Lower leg skin (tissue), 4 donors: ENCODE results near the gene GPC6. TPM values are rescaled to one million over a fixed set of nuclear protein-coding genes. Genes with fewer than 3 reads are reported as not detected.
"Not testable (repeated sequence)": the region's sequence is repeated elsewhere in the genome, so short reads cannot be mapped to it uniquely, and the experiment has no call there.

Experiments used
- DNase-seq, 2 donors: peaks; one replicate each; pipeline ENCODE4 v3.0.0-alpha.2; 2019; ENCODE audit warnings: low spot score in 2 of 2
- H3K4me3 ChIP-seq: fragments of 200-600 bp; sonication (generic); 2 replicates; pipeline ENCODE4 v1.5.1; 2017; ENCODE audit warnings: mild to moderate bottlenecking, low read depth; ENCODE audit not compliant: poor library complexity, severe bottlenecking
- CTCF ChIP-seq, 3 donors: fragments of 450-650 bp; IDR thresholded peaks; one replicate each; pipeline ENCODE4 v1.5.1; 2016; ENCODE audit warnings: antibody characterized with exemption in 3 of 3, mild to moderate bottlenecking in 3 of 3, moderate library complexity in 2 of 3
- POLR2A ChIP-seq, 2 donors: fragments of 450-650 bp; IDR thresholded peaks; one replicate each; pipeline ENCODE4 v1.6.1; 2016 to 2017; ENCODE audit warnings: antibody characterized with exemption in 2 of 2, mild to moderate bottlenecking in 1 of 2, moderate library complexity in 1 of 2
- WGBS, 2 donors: methylation state at CpG; one replicate each; pipeline ENCODE4 v1.1.5; 2018; 5-methylcytosine and 5-hydroxymethylcytosine counted together
- intact Hi-C: fragments of 100-400 bp; cut with DNase I; formaldehyde crosslinking; loops from one replicate; pipeline ENCODE4 v1.15.0; 2023; ENCODE audit warnings: low total_unique reads
- total RNA-seq, 4 donors: library from RNA; depleted of rRNA; stranded (reverse); fragments of >200 nt; gene quantifications; one replicate each; pipeline ENCODE4 v1.1.0, GENCODE V29; 2016

The GPC6 gene
- total RNA-seq, 4 donors from 2014 or later, result 1.4 to 5.2 (median 2.5) TPM

- TF ChIP-seq POLR2A (IDR thresholded peaks at IDR 0.05) (no peak), CTCF (IDR thresholded peaks at IDR 0.05) (no peak)
- 93 to 95% methylated on average over 5 of the region's 5 CpGs for WGBS, 2 donors
- no peak for DNase-seq
- no peak overlapping the region for H3K4me3 ChIP-seq
- intact Hi-C loops, result no loop called here
Observed at GRCh38 chr13:93307651-93308050, 81.0 kb downstream of the GPC6 start.

- TF ChIP-seq POLR2A (IDR thresholded peaks at IDR 0.05) (no peak), CTCF (IDR thresholded peaks at IDR 0.05) (no peak)
- 55 to 61% methylated on average over 7 of the region's 7 CpGs for whole genome bisulfite sequencing, 2 donors
- no peak overlapping the region for H3K4me3 ChIP-seq
- intact Hi-C loops, result no loop called here
- DNase-seq, result no peak
Observed at GRCh38 chr13:93309886-93310523, 83.4 kb downstream of the GPC6 start.

- H3K4me3 ChIP-seq, result no peak overlapping the region
- no peak for DNase-seq
- 77 to 82% methylated on average over 3 of the region's 3 CpGs for WGBS, 2 donors
- intact Hi-C loops, result no loop called here
- TF ChIP-seq POLR2A (IDR thresholded peaks at IDR 0.05) (no peak), CTCF (IDR thresholded peaks at IDR 0.05) (no peak)
Observed at GRCh38 chr13:93316841-93317240, 90.2 kb downstream of the GPC6 start.

GRCh38 chr13:93318534-93319254 is 92.1 kb downstream of the GPC6 start:
- WGBS, 2 donors, result 70 to 73% methylated on average over 4 of the region's 4 CpGs
- intact Hi-C loops, result no loop called here
- no peak overlapping the region for H3K4me3 ChIP-seq
- DNase-seq, result no peak
- no peak for TF ChIP-seq POLR2A (IDR thresholded peaks at IDR 0.05)
- TF ChIP-seq CTCF (IDR thresholded peaks at IDR 0.05), result no peak

- no peak for TF ChIP-seq CTCF (IDR thresholded peaks at IDR 0.05)
- no peak for TF ChIP-seq POLR2A (IDR thresholded peaks at IDR 0.05)
- DNase-seq, result no peak
- WGBS, 2 donors, result 84 to 87% methylated on average over 3 of the region's 3 CpGs
- intact Hi-C loops, result no loop called here
- no peak overlapping the region for H3K4me3 ChIP-seq
Observed at GRCh38 chr13:93320942-93321341, 94.3 kb downstream of the GPC6 start.

GRCh38 chr13:93323880-93324279 is 97.3 kb downstream of the GPC6 start:
- intact Hi-C loops, DNase-seq, H3K4me3 ChIP-seq: not testable (repeated sequence)
- 96 to 98% methylated on average over 1 of the region's 1 CpG for WGBS, 2 donors
